ENCODE measurements around the gene TEP1.

Gene TEP1

GRCh38 chr14:20422886-20423285 lies 9.6 kb upstream of the TEP1 start:
- no peaks in the 10 kb centered on the region for H3K9me3 Mint-ChIP-seq

GRCh38 chr14:20421267-20421666 lies 8.0 kb upstream of the TEP1 start:
- ATAC-seq (replicated peaks): no peak
- Mint-ChIP-seq H3K27me3 (no peaks in the 10 kb centered on the region), H3K9me3 (no peaks in the 10 kb centered on the region)

More at GRCh38 chr14:20422886-20423285, 9.6 kb upstream of the TEP1 start:
- H3K27me3 Mint-ChIP-seq: no peaks in the 10 kb centered on the region
- DNase-seq: no peak
- ATAC-seq (replicated peaks): no peak
- peaks cover 6 to 8% of the 10 kb centered on the region in 2 donors for H3K4me1 Mint-ChIP-seq (ENCODE audit: low read depth in 2 of 2)
- H3K36me3 Mint-ChIP-seq (ENCODE audit: insufficient read depth): no peaks in the 10 kb centered on the region
- H3K4me3 Mint-ChIP-seq: no peak overlapping the region
- H3K27ac Mint-ChIP-seq: no peak overlapping the region

GRCh38 chr14:20419419-20419818 lies 6.1 kb upstream of the TEP1 start:
- no peak for ATAC-seq (replicated peaks)
- peaks cover 2 to 5% of the 10 kb centered on the region in 2 donors for H3K4me1 Mint-ChIP-seq (ENCODE audit: low read depth in 2 of 2)
- H3K36me3 Mint-ChIP-seq (ENCODE audit: insufficient read depth): no peaks in the 10 kb centered on the region
- no peaks in the 10 kb centered on the region for H3K9me3 Mint-ChIP-seq
- no peak overlapping the region for H3K4me3 Mint-ChIP-seq
- DNase-seq: no peak
- H3K27ac Mint-ChIP-seq: no peak overlapping the region
- no peaks in the 10 kb centered on the region for H3K27me3 Mint-ChIP-seq

More at GRCh38 chr14:20421267-20421666, 8.0 kb upstream of the TEP1 start:
- H3K4me1 Mint-ChIP-seq (ENCODE audit: low read depth in 2 of 2): no peaks in the 10 kb centered on the region
- H3K27ac Mint-ChIP-seq: no peak overlapping the region
- H3K4me3 Mint-ChIP-seq: no peak overlapping the region
- no peak for DNase-seq
- H3K36me3 Mint-ChIP-seq (ENCODE audit: insufficient read depth): no peaks in the 10 kb centered on the region

GRCh38 chr14:20418501-20418909 lies 5.2 kb upstream of the TEP1 start:
- H3K36me3 Mint-ChIP-seq (ENCODE audit: insufficient read depth): peaks cover 3% of the 10 kb centered on the region
- no peaks in the 10 kb centered on the region for H3K9me3 Mint-ChIP-seq
- no peaks in the 10 kb centered on the region for H3K27me3 Mint-ChIP-seq
- ATAC-seq (replicated peaks) (no peak), DNase-seq (no peak)
- H3K27ac Mint-ChIP-seq: no peak overlapping the region
- peaks cover 6 to 13% of the 10 kb centered on the region in 2 donors for H3K4me1 Mint-ChIP-seq (ENCODE audit: low read depth in 2 of 2)
- no peak overlapping the region for H3K4me3 Mint-ChIP-seq

GRCh38 chr14:20417250-20418186 lies 4.2 kb upstream of the TEP1 start:
- Mint-ChIP-seq H3K27ac (no peak overlapping the region), H3K36me3 (ENCODE audit: insufficient read depth) (peaks cover 5% of the 10 kb centered on the region), H3K4me1 (ENCODE audit: low read depth in 2 of 2) (peaks cover 11 to 18% of the 10 kb centered on the region in 2 donors), H3K9me3 (no peaks in the 10 kb centered on the region), H3K4me3 (no peak overlapping the region), H3K27me3 (no peaks in the 10 kb centered on the region)
- ATAC-seq (replicated peaks) (no peak), DNase-seq (no peak)

- H3K4me1 Mint-ChIP-seq (ENCODE audit: low read depth in 2 of 2): peaks cover 13 to 27% of the 10 kb centered on the region in 2 donors
- peak overlapping the region in 1 of 2 donors; percentile 15 for H3K27ac Mint-ChIP-seq
- DNase-seq: no peak
- H3K9me3 Mint-ChIP-seq: no peaks in the 10 kb centered on the region
- H3K36me3 Mint-ChIP-seq (ENCODE audit: insufficient read depth): peaks cover 5% of the 10 kb centered on the region
- H3K27me3 Mint-ChIP-seq: no peaks in the 10 kb centered on the region
- no peak overlapping the region for H3K4me3 Mint-ChIP-seq
- ATAC-seq (replicated peaks): no peak
Observed at GRCh38 chr14:20416223-20416622, 2.9 kb upstream of the TEP1 start.

GRCh38 chr14:20415782-20416206 lies 2.5 kb upstream of the TEP1 start:
- no peak overlapping the region for H3K4me3 Mint-ChIP-seq
- no peaks in the 10 kb centered on the region for H3K27me3 Mint-ChIP-seq
- ATAC-seq (replicated peaks) (peak; percentile 18), DNase-seq (peak; percentile 32 to 52 (median 36))
- peaks cover 18 to 31% of the 10 kb centered on the region in 2 donors for H3K4me1 Mint-ChIP-seq (ENCODE audit: low read depth in 2 of 2)
- H3K9me3 Mint-ChIP-seq: no peaks in the 10 kb centered on the region
- H3K36me3 Mint-ChIP-seq (ENCODE audit: insufficient read depth): peaks cover 5% of the 10 kb centered on the region
- peak overlapping the region in 1 of 2 donors; percentile 15 for H3K27ac Mint-ChIP-seq

GRCh38 chr14:20413744-20414082 lies 412 bp upstream of the TEP1 start:
- Mint-ChIP-seq H3K36me3 (ENCODE audit: insufficient read depth) (peaks cover 5% of the 10 kb centered on the region), H3K4me3 (peak overlapping the region; percentile 88 to 94), H3K27me3 (no peaks in the 10 kb centered on the region), H3K9me3 (no peaks in the 10 kb centered on the region), H3K4me1 (ENCODE audit: low read depth in 2 of 2) (peaks cover 24 to 42% of the 10 kb centered on the region in 2 donors), H3K27ac (peak overlapping the region; percentile 94 to 98)
- ATAC-seq (replicated peaks): peak; percentile 14
- peak; percentile 8 to 19 (median 12) for DNase-seq

- Mint-ChIP-seq H3K36me3 (ENCODE audit: insufficient read depth) (peaks cover 7% of the 10 kb centered on the region), H3K4me3 (peak overlapping the region; percentile 88 to 94), H3K9me3 (no peaks in the 10 kb centered on the region), H3K27me3 (no peaks in the 10 kb centered on the region), H3K4me1 (ENCODE audit: low read depth in 2 of 2) (peaks cover 28 to 50% of the 10 kb centered on the region in 2 donors), H3K27ac (peak overlapping the region; percentile 94 to 98)
- ATAC-seq (replicated peaks) (peak; percentile 58), DNase-seq (no peak)
Observed at GRCh38 chr14:20412411-20412810, 890 bp downstream of the TEP1 start.

GRCh38 chr14:20409226-20409625 lies 4.1 kb downstream of the TEP1 start:
- Mint-ChIP-seq H3K27me3 (no peaks in the 10 kb centered on the region), H3K4me3 (no peak overlapping the region), H3K9me3 (no peaks in the 10 kb centered on the region), H3K27ac (peak overlapping the region; percentile 2 to 47), H3K36me3 (ENCODE audit: insufficient read depth) (peaks cover 35% of the 10 kb centered on the region), H3K4me1 (ENCODE audit: low read depth in 2 of 2) (peaks cover 35 to 54% of the 10 kb centered on the region in 2 donors)
- DNase-seq (no peak), ATAC-seq (replicated peaks) (no peak)

GRCh38 chr14:20403521-20403920 lies 9.8 kb downstream of the TEP1 start:
- no peak for DNase-seq
- H3K9me3 Mint-ChIP-seq: no peaks in the 10 kb centered on the region
- H3K27ac Mint-ChIP-seq: peak overlapping the region in 1 of 2 donors; percentile 54
- peaks cover 20 to 30% of the 10 kb centered on the region in 2 donors for H3K4me1 Mint-ChIP-seq (ENCODE audit: low read depth in 2 of 2)
- H3K36me3 Mint-ChIP-seq (ENCODE audit: insufficient read depth): peaks cover 84% of the 10 kb centered on the region
- H3K4me3 Mint-ChIP-seq: no peak overlapping the region
- no peak for ATAC-seq (replicated peaks)
- no peaks in the 10 kb centered on the region for H3K27me3 Mint-ChIP-seq

GRCh38 chr14:20400965-20401593 lies 12.2 kb downstream of the TEP1 start:
- H3K9me3 Mint-ChIP-seq: no peaks in the 10 kb centered on the region
- peaks cover 86% of the 10 kb centered on the region for H3K36me3 Mint-ChIP-seq (ENCODE audit: insufficient read depth)
- DNase-seq (no peak), ATAC-seq (replicated peaks) (peak; percentile 12)
- no peaks in the 10 kb centered on the region for H3K27me3 Mint-ChIP-seq
- H3K27ac Mint-ChIP-seq: peak overlapping the region; percentile 49 to 80
- peaks cover 10 to 12% of the 10 kb centered on the region in 2 donors for H3K4me1 Mint-ChIP-seq (ENCODE audit: low read depth in 2 of 2)
- H3K4me3 Mint-ChIP-seq: no peak overlapping the region

GRCh38 chr14:20400589-20400964 lies 12.7 kb downstream of the TEP1 start:
- no peaks in the 10 kb centered on the region for H3K9me3 Mint-ChIP-seq

More at GRCh38 chr14:20400589-20400964, 12.7 kb downstream of the TEP1 start:
- Mint-ChIP-seq H3K4me1 (ENCODE audit: low read depth in 2 of 2) (peaks cover 10 to 11% of the 10 kb centered on the region in 2 donors), H3K4me3 (no peak overlapping the region), H3K27ac (peak overlapping the region in 1 of 2 donors; percentile 80), H3K27me3 (no peaks in the 10 kb centered on the region), H3K36me3 (ENCODE audit: insufficient read depth) (peaks cover 81% of the 10 kb centered on the region)
- DNase-seq (no peak), ATAC-seq (replicated peaks) (no peak)
